ENCODE data around the gene SIGLEC15. TPM values are rescaled to one million over a fixed set of nuclear protein-coding genes. Genes with fewer than 3 reads are reported as not detected.

The SIGLEC15 gene
- total RNA-seq, 1 experiment from 2014 or later: 0.92 TPM

DNA sequence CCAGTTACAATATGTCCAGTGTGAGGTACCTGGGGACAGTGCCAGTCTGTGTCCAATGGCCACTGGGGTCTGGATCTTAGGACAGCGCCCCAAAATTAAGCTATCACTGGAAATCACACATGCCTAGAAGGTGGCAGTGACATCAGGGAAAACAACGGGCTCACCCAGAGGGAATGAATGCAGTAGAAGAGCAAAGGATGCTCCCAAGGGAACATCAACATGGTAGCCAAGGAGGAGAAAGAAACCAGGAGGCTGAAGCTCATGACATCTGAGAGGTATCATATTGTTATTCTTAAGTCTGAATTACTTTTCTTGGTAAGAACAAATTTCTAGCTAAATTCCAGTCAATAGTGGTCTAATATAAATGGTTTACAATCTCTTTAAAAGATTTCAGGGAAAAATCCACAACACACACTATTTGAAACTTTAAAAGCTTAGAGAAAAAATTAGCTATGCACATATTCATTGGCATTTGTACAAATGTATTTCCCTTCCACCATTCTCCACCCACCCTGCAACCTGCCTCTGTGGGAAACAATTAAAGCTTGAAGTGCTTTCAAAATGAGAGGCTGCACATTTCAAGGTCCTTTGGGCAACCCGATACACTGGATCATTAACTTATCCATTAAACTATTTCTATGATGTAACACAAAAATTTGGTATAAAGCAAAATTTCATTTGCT is 55.5 kb downstream of the SIGLEC15 start:
- Histone ChIP-seq H3K27ac (ENCODE audit: low read depth, low read length, poor library complexity, severe bottlenecking) (no peak overlapping the region), H3K4me1 (ENCODE audit: insufficient read depth, low read length, poor library complexity, severe bottlenecking) (no peaks in the 10 kb centered on the region), H3K36me3 (ENCODE audit: insufficient read depth, low read length, poor library complexity, severe bottlenecking) (peaks cover 6% of the 10 kb centered on the region), H3K27me3 (replicated peaks; ENCODE audit: insufficient read depth, low read depth, low read length, poor library complexity) (no peaks in the 10 kb centered on the region), H3K9me3 (ENCODE audit: low read depth, low read length, poor library complexity, severe bottlenecking) (no peaks in the 10 kb centered on the region), H3K4me3 (ENCODE audit: low read depth, low read length, poor library complexity, severe bottlenecking) (no peak overlapping the region)
- TF ChIP-seq, protein P1, sequence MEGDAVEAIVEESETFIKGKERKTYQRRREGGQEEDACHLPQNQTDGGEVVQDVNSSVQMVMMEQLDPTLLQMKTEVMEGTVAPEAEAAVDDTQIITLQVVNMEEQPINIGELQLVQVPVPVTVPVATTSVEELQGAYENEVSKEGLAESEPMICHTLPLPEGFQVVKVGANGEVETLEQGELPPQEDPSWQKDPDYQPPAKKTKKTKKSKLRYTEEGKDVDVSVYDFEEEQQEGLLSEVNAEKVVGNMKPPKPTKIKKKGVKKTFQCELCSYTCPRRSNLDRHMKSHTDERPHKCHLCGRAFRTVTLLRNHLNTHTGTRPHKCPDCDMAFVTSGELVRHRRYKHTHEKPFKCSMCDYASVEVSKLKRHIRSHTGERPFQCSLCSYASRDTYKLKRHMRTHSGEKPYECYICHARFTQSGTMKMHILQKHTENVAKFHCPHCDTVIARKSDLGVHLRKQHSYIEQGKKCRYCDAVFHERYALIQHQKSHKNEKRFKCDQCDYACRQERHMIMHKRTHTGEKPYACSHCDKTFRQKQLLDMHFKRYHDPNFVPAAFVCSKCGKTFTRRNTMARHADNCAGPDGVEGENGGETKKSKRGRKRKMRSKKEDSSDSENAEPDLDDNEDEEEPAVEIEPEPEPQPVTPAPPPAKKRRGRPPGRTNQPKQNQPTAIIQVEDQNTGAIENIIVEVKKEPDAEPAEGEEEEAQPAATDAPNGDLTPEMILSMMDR (conservative IDR thresholded peaks at IDR 0.05; ENCODE audit: low read depth, low read length): no peak
- TF ChIP-seq EZH2 (IDR thresholded peaks at IDR 0.05; ENCODE audit: borderline replicate concordance, low read depth, low read length, poor library complexity, severe bottlenecking): no peak
- POLR2A ChIA-PET (ENCODE audit: low non-redundant PET): no interaction called here
- CTCF ChIA-PET: interaction anchor here (0.7 kb wide), 1 partner anchor 219 kb away, joined by 3 read pairs; no protein-coding TSS in a partner anchor
- DNase-seq (ENCODE audit: low spot score): no peak
- intact Hi-C loops (cut with micrococcal nuclease; ENCODE audit: unreplicated experiment): loop anchor here (1.0 to 10.0 kb wide), 3 partner anchors 158 to 216 kb away; no protein-coding TSS in a partner anchor
- no TSS peak for BruUV-seq (replicated peaks)

DNA sequence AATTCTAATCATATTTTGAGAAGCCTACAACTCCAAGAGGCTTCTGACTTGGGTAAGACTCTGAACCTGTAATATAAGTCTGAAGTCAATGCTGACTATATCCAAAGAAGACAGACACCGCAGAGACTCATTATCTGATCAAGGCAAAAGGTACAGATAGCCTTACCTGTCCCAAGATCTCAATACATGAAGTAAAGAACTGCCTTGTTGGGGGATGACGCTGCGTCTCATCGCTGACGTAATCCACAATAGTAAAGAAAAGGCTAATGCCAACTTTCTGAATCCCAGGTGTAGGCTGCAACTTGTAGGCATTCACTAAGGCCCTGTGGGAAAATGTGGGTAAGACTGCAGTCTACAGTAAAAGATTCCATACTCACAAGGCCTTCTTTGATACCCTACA is 62.1 kb downstream of the SIGLEC15 start:
- no TSS peak for BruUV-seq (replicated peaks)
- peaks cover 8% of the 10 kb centered on the region for H3K36me3 ChIP-seq (ENCODE audit: insufficient read depth, low read length, poor library complexity, severe bottlenecking)
- no peak overlapping the region for H3K4me3 ChIP-seq (ENCODE audit: low read depth, low read length, poor library complexity, severe bottlenecking)
- intact Hi-C loops (cut with micrococcal nuclease; ENCODE audit: unreplicated experiment): loop anchor here (10.0 kb wide), 1 partner anchor 223 kb away; no protein-coding TSS in a partner anchor
- no peaks in the 10 kb centered on the region for H3K27me3 ChIP-seq (replicated peaks; ENCODE audit: insufficient read depth, low read depth, low read length, poor library complexity)
- H3K27ac ChIP-seq (ENCODE audit: low read depth, low read length, poor library complexity, severe bottlenecking): no peak overlapping the region
- ChIA-PET POLR2A (ENCODE audit: low non-redundant PET) (no interaction called here), CTCF (no interaction called here)
- H3K9me3 ChIP-seq (ENCODE audit: low read depth, low read length, poor library complexity, severe bottlenecking): no peaks in the 10 kb centered on the region
- TF ChIP-seq, protein P1 (conservative IDR thresholded peaks at IDR 0.05; ENCODE audit: low read depth, low read length): no peak
- TF ChIP-seq EZH2 (IDR thresholded peaks at IDR 0.05; ENCODE audit: borderline replicate concordance, low read depth, low read length, poor library complexity, severe bottlenecking): no peak
- DNase-seq (ENCODE audit: low spot score): no peak
- no peaks in the 10 kb centered on the region for H3K4me1 ChIP-seq (ENCODE audit: insufficient read depth, low read length, poor library complexity, severe bottlenecking)

DNA sequence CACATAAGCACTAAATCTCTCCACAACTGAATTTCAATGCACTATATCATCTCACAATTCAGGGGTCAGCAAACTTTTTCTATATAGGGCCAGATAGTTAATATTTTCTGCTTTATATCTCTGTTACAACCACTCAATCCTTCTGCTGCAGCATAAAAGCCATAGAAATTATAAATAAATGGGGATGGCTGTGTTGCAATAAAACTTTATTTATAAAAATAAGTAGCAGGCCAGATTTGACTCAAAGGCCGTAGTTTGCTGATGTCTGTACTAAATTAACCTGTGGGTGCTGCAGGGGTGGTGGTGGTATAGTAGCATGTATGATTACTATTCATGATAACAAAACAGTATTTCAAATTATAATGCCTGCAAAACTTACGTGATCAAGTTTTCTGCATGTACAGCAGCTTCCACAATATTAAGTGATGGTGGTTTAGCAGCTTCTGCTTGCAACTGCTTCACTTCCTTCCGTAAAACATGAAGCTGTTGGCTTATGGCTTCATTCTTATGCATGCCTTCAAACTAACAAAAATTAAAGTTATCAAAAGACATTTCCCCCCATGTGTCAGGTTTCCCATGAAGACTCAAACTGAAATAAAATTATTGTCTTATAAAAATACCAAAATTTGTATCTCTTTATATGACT is 64.1 kb downstream of the SIGLEC15 start:
- no peak for TF ChIP-seq EZH2 (IDR thresholded peaks at IDR 0.05; ENCODE audit: borderline replicate concordance, low read depth, low read length, poor library complexity, severe bottlenecking)
- TF ChIP-seq, protein P1 (conservative IDR thresholded peaks at IDR 0.05; ENCODE audit: low read depth, low read length): no peak
- no peaks in the 10 kb centered on the region for H3K9me3 ChIP-seq (ENCODE audit: low read depth, low read length, poor library complexity, severe bottlenecking)
- ChIA-PET POLR2A (ENCODE audit: low non-redundant PET) (no interaction called here), CTCF (no interaction called here)
- peaks cover 8% of the 10 kb centered on the region for H3K36me3 ChIP-seq (ENCODE audit: insufficient read depth, low read length, poor library complexity, severe bottlenecking)
- no peak for DNase-seq (ENCODE audit: low spot score)
- H3K27ac ChIP-seq (ENCODE audit: low read depth, low read length, poor library complexity, severe bottlenecking): no peak overlapping the region
- no peak overlapping the region for H3K4me3 ChIP-seq (ENCODE audit: low read depth, low read length, poor library complexity, severe bottlenecking)
- BruUV-seq (replicated peaks): no TSS peak
- intact Hi-C loops (cut with micrococcal nuclease; ENCODE audit: unreplicated experiment): loop anchor here (10.0 kb wide), 1 partner anchor 225 kb away; no protein-coding TSS in a partner anchor
- H3K27me3 ChIP-seq (replicated peaks; ENCODE audit: insufficient read depth, low read depth, low read length, poor library complexity): no peaks in the 10 kb centered on the region
- H3K4me1 ChIP-seq (ENCODE audit: insufficient read depth, low read length, poor library complexity, severe bottlenecking): no peaks in the 10 kb centered on the region

All from A673 (cell line).